ENCODE measurements around the gene SPATA20.

The SPATA20 gene

DNA sequence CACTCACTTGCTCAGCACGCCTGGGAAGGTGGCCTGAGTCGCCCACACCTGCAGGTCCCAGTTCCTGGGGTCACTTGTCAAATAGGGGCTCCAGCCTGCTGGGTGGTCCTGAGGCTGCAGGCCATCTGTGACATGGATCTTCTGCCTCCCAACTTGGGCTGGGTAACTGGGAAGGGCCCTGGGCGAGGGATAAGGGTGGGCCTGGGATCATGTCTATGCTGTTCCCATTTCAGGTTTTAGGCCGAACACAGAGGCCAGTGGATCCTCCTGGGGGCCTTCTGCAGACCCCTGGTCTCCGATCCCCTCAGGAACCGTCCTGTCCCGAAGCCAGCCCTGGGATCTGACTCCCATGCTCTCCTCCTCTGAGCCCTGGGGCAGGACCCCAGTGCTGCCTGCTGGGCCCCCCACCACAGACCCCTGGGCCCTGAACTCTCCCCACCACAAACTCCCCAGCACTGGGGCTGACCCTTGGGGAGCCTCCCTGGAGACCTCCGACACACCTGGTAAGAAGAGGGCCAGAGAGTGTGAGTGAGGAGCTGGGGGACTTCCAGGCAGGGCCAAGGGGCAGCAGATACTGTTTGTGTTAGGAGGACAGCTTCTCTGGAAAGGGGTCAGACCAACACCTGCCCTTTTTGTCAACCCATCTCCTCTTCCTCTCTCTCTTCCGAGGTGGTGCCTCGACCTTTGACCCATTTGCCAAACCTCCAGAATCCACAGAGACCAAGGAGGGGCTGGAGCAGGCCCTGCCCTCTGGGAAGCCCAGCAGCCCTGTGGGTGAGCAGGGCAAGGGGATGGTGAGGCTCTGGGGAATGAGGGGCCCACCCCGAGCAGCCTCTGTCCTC lies 6.2 kb upstream of the SPATA20 start:
- DNase-seq: no peak

DNA sequence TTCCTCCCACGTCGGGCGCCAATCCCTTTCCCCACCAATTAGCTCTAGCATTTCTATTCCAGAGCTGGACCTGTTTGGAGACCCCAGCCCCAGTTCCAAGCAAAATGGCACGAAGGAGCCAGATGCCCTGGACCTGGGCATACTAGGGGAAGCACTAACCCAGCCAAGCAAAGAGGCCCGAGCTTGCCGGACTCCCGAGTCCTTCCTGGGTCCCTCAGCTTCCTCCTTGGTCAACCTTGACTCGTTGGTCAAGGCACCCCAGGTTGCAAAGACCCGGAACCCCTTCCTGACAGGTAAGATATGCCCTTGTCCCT lies 5.6 kb upstream of the SPATA20 start:
- no peak for DNase-seq

DNA sequence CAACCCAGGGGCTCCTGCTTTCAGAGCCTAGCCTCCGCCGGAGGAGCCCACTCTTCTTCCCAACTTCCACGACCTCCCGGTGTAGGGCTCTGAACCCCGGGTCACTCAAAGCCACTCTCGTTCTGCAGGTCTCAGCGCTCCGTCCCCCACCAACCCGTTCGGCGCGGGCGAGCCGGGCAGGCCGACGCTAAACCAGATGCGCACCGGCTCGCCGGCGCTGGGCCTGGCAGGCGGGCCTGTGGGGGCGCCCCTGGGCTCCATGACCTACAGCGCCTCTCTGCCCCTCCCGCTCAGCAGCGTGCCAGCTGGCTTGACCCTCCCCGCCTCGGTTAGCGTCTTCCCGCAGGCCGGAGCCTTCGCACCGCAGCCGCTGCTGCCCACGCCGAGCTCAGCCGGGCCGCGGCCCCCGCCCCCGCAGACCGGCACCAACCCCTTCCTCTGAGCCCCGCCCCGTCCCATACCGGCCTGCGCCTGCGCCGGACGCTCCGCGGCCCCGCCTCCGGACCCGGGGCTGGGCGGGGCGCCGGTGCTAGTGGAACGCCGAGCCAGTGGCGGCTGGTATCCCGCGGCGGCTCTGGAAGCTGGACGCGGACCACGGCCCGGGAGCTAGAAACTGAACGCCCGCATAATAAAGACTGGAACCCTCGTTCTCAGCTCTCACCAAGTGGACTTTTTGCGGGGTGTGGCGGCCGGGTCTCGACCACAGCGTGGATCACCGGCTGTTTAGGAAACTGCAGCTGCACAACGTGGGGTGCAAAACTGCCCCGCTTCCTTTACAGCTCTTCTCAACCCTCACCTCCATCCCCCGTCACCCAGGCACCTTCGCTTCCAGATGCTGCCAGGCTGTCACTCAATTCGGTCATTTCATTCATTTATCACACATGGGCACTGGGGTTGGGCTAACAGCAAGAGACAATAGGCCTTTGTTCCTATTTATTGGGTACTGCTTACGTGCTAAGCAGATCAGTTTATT lies 5.0 kb upstream of the SPATA20 start:
- DNase-seq: peak; percentile 19 to 90 (median 76)

DNA sequence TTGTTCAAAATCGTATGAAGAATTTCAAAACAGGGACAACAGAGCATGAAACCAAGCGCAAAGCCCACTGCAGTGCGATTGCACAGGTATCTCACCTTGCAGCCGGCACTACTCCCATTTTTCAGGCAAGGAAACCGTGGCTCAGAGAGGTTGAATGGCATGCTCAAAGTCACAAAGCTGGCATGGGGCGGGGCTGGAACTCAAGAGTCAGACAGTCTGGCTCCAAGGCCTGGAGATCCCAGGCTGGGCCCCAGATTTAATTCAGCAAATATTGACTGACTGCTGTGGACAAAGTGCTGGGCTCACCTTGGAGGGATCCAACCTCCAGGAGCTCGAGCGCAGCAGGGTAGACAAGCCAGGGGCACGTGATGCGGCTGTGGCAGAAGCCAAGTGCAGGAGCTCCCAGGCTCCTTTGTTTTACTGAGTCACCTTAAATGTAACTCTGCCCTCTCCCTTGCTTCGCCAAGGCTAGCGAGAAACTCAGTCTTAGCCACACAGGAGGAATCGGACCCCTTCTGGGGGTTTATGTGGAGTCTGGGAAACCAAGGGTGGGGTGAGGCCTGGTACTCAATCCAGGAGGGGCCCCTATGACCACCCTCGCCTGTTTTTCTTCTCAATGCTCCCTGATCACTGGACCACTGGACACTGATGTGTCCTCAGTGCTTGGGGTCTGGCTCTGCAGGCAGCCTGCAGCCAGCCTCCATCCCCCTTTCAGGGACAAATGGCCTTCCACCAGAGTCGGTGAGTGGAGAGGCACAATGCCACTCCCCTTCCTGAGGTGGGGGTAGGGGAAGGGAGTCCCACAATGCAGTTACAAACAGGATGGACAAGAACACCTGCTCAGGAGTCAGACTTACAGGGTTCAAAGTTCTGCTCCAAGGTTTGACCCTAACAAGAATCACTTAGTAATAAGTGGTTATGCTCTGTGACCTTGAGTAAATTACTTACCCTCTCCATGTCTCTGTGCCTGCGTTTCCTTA lies 3.9 kb upstream of the SPATA20 start:
- no peak for DNase-seq

DNA sequence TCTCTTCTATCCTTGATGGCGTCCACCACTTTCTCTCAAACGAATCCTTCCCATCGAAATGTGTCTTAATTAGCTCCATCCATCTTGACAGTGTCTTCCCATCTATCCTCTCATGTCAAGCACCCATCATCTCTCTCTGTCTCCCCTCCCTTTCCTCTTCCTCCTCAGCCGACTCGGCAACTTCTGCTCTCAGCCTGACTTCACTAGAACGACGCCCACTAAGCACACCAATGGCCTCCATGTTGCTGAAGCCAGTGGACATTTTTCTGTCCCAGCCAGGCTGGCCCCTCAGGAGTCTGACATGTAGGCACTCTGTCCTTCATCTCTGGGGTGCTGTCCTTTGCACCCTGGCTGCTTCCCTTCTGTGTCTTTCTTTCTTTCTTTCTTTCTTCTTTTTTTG lies 2.5 kb upstream of the SPATA20 start:
- no peak for DNase-seq

DNA sequence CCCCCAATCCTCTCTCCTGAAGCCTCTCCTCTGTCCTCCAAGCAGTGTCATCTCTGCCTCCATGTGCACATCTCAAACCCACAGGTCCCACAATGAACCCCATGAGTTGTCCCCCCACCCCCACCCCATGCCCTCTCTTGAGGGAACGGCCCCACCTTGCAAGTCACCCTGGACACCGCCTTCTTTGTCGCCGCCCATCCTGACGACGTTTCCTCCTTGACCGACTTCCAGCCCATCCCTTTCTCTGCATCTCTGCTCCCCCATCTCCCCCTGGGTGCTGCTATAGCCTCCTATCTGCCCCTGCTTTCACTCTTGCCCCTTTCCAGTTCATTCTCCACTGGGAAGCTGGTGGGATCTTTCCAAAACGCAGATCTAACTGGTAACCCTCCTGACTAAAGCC lies 1.7 kb upstream of the SPATA20 start:
- DNase-seq: no peak

DNA sequence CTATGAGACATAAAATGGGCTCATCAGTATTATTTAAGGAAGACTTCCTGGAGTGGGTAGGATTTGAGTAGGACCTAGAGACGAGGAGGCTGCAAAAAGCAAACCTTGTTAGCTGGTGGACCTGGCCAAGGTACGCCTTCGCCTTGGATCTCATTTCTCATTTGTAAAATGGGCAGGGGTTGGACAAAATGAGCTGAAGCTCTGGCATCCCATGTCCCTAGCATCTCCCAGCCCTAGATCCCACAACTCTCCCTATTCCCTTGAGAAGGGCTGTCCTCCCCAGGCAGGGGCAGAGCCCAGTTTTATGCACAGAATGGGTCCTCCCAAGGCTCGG lies 306 bp upstream of the SPATA20 start:
- no peak for DNase-seq

DNA sequence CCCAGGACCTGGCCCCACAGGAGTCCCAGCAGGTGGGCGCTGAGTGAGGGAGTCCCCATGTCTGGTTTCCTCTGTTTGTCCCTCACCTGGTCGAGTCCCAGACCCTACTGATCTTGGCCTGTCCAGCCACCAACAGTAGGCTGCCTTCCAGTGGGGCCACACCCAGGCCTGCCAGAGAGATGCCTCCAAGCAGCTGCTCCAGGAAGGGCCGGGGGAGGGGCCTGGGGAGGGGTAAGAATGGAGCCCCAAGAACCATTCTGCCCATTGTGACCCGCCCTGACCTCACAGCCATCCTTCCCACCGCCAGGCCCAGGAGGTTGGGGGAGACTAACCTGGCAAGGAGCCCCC lies 736 bp downstream of the SPATA20 start:
- DNase-seq: no peak

DNA sequence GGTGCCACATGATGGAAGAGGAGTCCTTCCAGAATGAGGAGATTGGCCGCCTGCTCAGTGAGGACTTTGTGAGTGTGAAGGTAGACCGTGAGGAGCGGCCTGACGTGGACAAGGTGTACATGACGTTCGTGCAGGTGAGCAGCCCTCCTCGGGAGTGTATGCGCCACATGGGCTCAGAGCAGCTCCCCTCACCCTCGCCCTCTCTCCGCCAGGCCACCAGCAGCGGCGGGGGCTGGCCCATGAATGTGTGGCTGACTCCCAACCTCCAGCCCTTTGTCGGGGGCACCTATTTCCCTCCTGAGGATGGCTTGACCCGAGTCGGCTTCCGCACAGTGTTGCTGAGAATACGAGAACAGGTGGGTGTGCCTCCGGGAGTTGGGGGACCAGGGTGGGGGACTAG lies 1.9 kb downstream of the SPATA20 start:
- no peak for DNase-seq

DNA sequence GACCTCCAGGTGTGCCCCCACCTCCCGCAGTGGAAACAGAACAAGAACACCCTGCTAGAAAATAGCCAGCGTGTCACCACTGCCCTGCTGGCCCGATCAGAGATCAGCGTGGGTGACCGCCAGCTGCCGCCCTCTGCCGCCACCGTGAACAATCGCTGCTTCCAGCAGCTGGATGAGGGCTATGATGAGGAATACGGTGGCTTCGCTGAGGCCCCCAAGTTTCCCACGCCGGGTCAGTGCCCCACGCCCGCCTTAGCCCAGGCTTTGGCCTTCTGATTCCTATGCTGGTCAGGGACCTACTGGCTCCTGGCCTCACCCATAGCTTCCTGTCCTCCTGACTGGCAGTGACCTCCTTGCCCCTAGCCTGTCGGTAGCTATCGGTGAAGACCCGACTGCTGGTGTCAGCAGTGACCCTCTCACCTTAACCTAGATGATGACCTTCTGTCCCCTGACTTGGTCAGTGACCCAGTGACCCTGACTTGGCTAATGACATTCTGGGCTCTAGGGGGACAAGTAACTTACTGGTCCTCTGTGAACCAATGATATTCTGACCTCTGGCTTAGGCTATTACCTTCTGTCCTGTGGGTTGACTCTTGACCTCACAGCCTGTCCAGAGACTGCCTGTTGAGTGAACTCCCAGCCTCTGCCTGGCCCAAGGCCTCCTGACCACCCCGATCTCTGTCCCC lies 2.4 kb downstream of the SPATA20 start:
- no peak for DNase-seq

DNA sequence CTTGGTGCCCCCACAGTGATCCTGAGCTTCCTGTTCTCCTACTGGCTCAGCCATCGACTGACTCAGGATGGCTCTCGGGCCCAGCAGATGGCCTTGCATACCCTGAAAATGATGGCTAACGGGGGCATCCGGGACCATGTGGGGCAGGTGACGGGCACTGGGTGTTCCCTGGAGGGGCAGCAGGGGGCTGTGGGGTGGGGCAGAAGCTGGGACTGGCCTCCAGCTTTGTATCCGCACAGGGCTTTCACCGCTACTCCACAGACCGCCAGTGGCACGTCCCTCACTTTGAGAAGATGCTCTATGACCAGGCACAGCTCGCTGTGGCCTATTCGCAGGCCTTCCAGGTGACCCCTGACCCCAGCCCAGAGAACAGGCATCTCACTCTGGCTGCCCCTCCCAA lies 3.0 kb downstream of the SPATA20 start:
- DNase-seq: no peak

DNA sequence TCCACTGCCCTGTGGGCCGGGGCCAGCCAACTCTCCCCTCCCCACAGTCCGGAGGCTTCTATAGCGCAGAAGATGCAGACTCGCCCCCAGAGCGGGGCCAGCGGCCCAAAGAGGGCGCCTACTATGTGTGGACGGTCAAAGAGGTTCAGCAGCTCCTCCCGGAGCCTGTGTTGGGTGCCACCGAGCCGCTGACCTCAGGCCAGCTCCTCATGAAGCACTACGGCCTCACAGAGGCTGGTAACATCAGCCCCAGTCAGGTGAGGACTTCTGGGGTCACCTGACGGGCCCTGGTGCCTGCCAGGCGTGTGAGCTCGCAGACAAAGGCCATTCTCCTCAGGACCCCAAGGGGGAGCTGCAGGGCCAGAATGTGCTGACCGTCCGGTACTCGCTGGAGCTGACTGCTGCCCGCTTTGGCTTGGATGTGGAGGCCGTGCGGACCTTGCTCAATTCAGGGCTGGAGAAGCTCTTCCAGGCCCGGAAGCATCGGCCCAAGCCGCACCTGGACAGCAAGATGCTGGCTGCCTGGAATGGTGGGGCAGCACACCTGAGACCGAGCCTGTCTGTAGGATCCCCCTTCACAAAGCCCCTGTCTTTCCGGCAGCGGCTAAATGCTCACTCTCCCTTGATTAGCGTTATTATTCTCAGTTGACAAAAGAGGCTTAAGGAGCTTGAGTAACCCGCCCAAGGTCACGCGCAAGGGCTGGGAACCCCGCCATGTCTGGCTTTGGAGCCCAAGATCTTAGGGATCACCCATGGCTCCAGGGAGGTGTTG lies 3.9 kb downstream of the SPATA20 start:
- DNase-seq: peak in 12 of 14 donors; percentile 34 to 84 (median 50)

DNA sequence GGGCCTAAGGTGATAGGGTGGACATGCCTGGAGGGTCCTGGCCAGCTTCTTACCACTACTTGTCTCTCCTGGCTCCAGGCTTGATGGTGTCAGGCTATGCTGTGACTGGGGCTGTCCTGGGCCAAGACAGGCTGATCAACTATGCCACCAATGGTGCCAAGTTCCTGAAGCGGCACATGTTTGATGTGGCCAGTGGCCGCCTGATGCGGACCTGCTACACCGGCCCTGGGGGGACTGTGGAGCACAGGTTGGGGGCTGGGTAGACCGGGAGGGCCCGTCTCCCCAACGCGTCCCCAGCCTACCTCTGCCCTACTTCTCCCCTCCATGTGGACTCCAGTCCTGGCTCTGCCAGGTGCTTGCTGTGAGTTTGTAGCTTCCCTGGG lies 4.5 kb downstream of the SPATA20 start:
- DNase-seq: no peak

DNA sequence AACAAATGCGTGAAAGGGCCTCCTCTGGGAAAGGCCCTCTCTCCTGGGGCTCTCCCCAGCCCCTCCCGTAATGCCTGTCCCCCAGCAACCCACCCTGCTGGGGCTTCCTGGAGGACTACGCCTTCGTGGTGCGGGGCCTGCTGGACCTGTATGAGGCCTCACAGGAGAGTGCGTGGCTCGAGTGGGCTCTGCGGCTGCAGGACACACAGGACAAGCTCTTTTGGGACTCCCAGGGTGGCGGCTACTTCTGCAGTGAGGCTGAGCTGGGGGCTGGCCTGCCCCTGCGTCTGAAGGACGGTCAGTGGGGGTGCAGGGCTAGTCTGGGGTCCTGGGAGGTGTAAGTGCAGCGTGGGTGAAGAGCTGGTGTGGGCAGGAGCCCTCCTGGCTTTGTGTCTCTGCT lies 4.9 kb downstream of the SPATA20 start:
- DNase-seq: no peak

DNA sequence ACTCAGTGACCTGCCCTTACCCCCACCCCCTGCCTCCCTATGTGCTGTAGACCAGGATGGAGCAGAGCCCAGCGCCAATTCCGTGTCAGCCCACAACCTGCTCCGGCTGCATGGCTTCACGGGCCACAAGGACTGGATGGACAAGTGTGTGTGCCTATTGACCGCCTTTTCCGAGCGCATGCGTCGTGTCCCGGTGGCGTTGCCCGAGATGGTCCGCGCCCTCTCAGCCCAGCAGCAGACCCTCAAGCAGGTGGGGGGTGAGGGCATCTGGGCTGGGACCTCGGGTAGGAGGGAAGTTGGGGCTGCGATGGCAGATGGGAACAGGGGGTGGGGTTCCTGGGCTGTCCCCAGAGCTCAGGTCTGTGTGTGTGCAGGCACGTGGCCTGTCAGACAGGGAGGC lies 7.2 kb downstream of the SPATA20 start:
- no peak for DNase-seq

DNA sequence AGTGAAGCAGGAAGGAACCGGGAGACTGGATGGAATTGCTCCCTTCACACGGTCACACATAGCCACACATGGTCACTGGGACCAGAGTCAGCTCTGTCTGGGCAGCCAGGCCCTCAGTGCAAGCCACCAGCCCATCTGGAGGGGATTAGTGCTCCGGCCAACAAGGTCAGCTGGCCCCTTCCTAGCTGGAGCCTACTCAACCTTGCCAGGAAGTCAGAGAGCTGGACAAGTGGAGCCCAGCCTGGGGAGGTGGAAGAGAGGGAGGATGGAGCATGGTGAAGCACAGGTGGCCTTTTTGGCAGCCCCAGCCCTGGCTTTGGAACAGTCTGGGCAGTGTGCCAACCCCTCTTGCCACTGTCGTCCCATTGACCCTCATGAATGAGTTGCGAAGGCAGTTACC lies 9.8 kb downstream of the SPATA20 start:
- peak in 7 of 14 donors; percentile 24 to 100 (median 56) for DNase-seq

DNA sequence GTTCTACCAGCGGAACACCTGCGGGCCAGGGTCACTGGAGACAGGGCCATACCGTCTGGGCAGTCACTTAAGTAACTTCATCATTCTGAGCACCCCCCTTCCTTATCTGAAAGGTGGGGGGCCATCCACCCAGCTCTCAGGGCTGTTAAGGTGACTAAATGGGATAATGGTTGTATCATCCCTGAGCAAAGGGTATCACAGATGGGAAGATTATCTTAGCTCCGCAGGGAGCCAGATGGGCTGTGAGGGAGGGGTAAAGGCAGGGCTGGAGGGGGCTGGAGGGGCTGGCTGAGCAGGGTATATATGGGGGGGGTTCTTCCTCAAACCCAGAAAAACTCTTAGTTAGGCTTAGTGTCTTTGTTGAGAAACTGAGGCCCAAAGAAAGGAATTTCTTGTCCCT lies 10.7 kb downstream of the SPATA20 start:
- no peak for DNase-seq

DNA sequence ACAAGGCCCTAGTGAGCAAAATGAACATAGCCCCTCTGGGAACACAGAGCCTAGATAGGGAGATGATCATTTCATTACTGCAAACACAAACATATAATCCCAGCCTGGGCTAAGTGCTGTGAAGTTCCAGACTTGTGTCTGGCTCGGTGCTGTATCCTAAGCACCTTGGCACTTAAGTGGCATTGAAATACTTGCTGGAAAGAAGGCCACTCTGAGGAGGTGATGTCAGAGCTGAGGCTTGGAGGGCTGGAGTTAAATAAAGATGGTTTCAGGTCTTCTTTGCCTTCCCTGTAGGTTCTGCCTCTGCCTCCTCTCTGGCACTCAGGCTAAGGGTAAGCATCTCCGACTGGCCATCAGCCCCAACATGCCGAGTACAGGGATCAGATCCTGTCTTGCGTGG lies 11.1 kb downstream of the SPATA20 start:
- DNase-seq: peak in 1 of 14 donors; percentile 21

DNA sequence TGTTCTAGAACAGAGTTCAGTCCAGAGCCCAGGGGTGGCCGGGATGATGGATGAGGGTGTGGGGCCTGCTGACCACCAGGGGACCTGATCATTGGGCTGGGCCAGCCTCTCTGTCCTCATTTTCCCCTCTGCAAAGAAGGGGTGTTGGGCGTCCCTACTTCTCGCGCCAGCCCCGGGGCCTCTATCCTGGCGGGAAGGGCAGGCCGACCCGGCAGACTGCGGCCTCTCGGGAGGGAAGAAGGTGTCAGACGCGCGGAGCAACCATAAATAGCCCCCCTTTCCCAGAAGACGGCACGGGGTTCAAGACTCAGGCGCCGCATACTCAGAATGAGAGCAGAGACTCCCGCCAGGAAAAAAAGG lies 11.6 kb downstream of the SPATA20 start:
- DNase-seq: no peak

DNA sequence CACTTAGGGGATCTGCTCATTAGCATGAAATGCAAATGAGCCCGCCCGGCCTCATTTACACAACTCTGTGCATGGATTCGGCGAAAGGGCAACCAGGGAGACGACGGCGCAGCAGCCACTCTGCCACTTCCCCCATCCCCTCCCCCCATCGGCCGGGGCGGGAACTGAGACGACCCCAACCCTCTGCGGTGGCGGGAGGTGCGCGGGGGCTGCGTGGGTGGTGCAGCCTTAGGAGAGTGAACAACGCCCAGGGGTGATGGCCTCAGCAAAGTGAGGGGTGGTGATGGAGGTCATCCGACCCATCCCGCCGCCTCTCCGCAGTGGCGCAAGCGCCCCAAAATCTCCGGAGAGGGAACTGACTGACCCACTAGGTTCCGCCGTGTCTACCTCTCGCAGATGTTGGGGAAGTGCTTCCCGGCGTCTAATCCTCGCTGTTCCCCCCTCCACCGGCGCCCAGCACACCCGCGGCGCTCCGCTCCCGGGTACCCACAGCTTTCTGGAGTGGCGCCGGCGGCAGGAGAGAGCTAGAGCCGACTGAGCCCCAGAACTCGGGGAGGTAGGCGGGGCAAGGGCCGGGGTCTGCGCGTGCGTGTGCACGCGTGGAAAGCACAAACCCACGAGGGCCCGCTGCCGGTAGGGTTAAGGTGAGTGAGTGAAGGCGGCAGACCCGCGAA lies 12.1 kb downstream of the SPATA20 start:
- DNase-seq: peak in 1 of 14 donors; percentile 10

DNA sequence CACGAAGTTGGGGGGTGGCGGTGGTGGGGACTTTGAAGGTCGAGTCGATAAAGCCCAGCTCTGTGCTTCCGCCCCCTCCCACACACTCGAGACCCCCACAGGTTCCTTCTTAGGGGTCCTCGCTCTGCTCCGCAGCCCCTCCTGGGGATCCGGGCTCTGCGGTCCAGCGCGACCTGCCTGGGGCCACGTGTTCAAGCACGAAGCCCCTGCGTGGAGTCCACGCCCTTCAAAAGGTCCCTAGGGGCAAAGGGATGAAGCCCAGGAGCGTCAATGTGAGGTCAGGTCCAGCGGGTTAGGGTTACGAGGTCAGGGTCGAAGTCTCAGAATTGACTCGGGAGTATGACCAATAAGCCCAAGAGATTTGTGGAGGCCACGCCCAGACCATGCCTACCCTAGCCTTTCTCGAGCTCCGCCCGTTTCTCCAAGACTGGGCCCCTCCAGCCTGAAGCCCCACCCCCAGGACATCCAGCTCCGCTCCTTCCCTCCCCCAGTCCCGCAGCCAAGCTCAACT lies 12.8 kb downstream of the SPATA20 start:
- no peak for DNase-seq
